ENCODE data around the gene SPATA13.
A peak's percentile ranks its signal among the peaks of the same experiment; 100 is the strongest.
"Not testable (repeated sequence)": the region's sequence is repeated elsewhere in the genome, so short reads cannot be mapped to it uniquely, and the experiment has no call there.

The SPATA13 gene

DNA sequence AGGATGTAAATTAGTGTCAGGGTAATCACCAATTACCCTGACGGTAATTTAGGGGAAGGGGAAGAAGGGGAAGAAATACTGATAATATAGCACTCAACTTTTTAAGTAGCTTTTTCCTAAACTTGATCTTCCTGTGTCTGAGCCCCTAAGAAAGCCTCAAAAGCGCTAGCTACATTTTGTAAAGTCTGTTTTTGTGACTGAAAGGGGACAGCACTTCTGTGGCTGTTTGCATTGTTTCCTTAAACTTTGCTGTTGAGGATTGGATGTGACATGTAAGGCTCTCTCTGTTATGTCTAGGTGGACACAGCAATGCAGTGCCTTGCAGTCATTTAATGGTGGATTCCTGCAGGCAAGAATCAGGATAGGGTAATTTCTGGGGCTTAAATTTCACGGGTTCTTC lies 42.8 kb downstream of the SPATA13 start:
- DNase-seq = no peak

DNA sequence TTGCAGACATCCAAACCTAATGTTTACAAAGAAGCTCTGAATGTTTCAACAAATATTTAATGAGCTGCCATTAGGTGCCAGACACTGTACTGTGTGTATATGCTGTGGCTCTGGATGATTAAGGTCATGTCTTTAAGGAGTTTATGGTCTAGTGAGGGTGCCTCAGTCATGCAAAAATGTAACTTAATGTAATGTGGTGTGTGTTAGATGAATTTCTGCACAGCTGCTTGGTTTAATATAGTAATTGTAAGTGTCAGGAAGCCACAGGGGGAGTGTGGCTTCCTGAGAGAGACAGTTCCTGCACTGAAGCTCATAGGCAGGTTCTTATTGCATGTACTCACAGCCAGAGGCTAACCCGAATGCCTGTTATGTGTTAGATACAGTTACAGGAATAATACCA lies 43.3 kb downstream of the SPATA13 start:
- no peak for DNase-seq

DNA sequence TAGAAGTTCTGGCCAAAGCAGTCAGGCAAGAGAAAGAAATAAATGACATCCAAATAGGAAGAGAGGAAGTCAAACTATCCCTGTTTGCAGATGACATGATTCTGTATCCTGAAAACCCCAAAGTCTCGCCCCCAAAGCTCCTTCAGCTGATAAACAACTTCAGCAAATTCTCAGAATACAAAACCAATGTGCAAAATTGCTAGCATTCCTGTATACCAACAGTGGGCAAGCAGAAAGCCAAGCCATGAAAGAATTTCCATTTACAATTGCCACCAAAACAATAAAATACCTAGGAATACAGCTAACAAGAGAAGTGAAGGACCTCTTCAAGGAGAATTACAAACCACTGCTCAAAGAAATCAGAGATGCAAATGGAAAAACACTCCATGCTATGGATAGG lies 44.6 kb downstream of the SPATA13 start:
- not testable (repeated sequence) for DNase-seq

DNA sequence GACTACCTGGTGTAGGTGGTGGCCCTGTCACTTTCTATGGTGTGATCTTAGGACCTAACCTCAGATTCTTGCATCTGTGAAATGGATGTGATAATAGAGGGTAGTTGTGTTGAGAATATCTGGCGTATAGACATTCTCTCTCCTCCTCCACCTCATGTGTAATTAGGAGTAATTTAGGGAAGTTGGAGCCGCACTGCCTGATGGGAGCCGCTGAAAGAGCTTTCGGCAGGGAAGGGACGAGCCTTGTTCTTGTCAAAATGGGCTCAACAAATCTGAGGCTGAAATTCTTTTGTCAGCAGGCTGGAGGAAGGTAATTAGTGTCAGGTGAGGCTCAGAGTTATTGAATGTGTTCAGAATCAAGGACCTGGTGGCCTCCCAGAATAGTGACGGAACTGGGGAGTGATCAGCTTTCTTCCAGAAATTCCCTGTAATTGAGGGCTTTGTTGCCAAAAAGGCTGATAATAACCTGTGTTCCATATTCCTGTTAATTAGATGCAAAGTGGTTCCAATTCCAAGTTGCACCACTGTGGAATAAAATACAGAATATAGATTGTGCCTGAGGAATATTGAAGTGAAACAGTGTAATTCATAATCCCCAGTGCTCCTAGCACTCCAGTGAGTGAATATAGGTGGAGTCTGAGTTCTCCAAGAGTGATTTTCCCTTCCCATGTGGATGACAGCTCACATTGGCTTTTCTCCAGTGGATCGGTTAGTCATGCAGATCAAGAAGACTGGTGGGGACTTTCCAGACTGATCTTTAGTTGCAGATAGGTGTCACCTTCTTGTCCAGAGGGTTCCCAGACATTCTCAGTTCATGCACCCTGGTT lies 47.5 kb downstream of the SPATA13 start:
- no peak for DNase-seq

DNA sequence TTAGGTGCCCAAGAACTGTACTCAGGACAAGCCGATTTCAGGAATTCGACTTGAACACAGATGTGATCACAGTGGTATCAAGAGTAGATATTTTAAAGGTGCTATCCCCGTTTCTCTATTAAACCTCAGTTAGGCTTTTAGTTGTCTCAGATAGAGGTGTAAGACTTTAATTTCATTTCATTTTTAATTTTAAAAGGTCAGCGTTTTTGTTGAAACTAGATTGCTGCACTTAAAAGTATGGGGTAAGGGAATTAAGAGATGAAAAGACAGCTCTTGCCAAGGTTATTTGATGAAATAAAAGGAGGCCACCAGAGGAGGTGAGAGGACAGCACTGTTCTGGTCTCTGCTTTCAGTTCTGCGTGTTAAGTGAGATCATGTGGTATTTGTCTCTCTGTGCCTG lies 48.6 kb downstream of the SPATA13 start:
- no peak for DNase-seq

DNA sequence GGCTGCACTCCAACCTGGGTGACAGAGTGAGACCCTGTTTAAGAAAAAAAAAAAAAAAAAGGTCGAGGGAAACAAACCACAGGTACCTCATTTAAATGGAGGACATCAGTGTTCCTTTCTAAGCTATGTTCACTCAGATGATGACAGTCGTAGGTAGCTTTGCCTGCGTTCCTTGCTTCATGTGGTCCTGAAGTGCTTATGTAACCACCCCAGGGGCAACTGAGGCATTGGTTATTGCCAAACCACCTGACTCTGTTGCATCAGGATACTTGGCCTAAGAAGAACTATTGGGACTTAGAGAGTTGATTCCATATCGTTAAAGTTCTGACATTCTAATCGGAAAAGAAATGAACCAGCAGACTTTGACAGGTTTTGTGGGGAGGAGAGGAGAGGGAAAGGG lies 51.7 kb downstream of the SPATA13 start:
- no peak for DNase-seq

DNA sequence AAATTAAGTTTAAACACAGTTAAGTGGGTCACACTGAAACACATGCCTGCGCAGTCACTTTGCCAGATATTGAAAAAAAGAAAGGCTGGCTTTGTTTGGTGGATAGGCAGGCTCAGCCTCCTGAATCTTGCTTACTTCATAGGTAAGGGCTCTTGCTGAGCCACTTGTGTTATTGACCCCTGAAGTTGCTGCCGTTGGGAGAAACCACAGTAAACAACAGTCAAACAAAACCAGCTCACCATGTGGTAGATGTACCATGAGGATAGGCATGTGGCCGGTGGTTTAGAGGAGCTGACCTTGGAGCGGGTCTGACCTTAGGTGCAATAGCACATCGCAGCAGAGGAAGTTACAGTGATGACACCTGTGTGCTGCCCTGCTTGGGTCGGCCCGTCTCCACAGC lies 52.2 kb downstream of the SPATA13 start:
- no peak for DNase-seq

DNA sequence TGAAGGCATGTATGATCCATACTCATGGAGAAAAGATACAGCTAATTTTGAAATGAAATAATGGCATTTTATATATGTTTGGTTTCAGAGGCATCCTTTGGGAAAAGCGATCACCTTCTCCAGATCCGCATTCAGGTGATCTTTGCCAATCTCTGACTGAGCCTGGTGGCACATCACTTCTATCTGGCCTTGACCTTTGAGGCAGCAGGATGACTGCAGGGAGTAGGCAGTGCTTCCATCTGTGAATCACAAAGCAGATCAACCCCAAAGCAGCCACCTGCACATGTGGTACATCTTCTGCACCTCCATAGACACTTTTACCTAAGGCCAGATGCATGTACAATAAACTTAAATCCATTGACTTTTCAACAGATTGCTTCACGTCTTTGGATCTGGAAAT lies 53.4 kb downstream of the SPATA13 start:
- DNase-seq = no peak

DNA sequence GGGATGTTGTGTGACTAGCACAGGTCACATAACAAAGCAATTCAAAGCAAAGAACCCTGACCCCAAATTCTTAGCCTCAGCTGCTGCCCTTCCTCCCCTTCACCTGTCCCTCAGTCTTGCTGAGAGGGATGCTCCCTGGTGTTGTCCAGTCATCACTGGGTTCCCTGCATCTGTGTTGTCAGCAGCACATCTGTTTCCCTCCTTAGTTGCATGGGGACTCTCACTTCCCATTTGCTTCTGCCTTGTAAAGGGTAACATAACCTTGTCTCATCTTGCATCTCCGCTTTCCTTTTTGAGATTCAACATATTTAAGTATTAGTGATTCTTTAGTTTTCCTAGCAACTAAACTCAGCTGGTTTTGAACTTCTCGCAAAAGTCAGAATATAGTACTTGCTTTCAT lies 54.0 kb downstream of the SPATA13 start:
- DNase-seq = no peak

DNA sequence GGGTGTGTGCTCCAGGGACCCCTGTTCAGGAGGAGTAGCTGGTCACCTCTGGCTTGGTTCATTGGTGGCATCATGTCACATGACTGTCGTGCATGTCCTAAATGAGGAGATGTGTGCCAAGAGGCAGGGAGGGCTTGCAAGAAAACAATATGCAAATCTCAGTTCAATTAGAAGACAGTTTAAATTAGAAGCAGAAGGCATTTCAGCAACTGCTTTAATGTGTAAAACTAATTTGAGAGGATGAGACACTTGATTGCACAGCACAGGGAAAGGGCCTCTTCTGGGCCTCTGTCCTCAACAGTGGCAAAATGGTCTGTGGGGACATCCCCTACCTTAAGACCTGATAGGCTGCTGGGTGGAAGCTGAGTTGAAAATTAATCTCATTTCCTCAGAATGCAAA lies 54.6 kb downstream of the SPATA13 start:
- DNase-seq = no peak

DNA sequence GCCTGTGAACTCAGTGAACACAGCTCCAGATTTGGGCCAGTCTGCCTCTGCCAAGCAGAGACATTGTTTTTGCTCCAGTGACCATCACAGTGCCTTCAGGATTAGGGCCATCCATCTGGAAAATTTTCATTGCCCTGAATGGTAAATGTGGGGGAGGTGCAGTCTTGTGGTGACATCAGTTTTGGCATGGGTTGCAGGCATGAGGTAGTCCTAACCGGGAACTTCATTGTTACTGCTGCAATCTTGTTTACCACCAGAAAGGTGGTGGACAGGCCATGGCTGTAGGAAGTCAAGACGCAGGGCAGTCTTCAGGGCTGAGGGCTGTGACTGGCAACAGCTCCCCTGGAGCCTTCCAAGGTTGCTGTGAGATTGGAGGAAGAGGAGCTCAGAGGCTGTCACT lies 55.2 kb downstream of the SPATA13 start:
- no peak for DNase-seq

DNA sequence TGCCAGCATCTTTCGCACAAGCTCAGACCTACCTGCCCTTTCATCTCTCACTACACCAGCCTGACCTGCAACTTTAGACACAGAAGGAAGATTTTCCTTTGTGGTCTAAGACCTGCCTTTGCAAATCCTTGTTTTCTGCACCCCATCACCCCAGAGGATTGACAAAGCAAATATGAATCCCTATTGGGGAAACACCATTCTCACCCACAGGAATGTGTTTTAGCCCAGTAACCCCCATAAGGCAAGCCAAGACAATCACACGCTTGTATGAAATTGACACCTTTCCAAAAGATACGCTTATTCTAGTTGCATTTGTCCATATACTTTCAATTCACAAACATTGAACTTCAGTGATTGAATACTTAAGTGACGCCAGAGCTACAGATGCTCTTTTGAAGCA lies 55.7 kb downstream of the SPATA13 start:
- no peak for DNase-seq

DNA sequence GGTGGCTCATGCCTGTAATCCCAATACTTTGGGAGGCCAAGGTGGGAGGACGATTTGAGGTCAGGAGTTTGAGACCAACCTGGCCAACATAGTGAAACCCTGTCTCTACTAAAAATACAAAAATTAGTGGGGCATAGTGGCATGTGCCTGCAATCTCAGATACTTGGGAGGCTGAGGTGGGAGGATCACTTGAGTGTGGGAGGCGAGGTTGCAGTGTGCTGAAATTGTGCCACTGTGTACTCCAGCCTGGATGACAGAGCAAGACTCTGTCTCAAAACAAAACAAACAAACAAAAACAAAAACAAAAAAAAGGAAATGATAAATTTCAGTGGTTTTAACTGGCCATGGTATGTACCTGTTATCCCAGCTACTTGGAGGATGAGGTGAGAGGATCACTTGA lies 56.3 kb downstream of the SPATA13 start:
- DNase-seq = not testable (repeated sequence)

DNA sequence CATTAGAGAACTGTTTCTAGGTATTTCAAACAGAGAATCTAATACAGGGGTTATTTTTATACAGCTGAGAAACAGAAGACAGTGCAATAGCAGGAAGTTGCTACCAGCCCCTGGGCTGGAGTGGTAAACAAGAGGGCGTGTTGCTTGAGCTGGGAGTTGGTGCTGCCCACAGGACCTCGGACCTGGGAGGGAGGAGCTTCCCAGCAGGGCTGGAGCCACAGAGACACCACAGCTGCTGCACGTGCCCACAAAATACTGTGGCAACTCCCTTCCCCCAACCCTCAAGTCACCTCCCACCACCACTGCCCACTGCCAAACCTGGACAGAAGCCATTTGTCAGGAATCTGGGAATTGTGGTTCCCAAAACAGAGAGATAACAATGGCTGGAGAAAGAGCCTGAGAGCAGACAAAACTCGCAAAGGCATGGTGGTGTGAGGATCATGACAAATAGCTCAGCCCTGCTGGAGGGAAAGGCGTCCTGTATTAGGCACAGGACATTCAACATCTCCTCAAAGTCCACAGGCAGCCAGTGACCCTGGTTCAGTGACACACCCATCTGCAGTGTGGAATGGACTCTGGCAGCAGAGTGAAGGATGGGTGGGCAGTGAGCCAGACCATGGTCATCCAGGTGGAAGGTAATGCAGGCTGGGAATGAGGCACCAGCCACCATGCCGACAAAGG lies 57.2 kb downstream of the SPATA13 start:
- peak; percentile 25 for DNase-seq

DNA sequence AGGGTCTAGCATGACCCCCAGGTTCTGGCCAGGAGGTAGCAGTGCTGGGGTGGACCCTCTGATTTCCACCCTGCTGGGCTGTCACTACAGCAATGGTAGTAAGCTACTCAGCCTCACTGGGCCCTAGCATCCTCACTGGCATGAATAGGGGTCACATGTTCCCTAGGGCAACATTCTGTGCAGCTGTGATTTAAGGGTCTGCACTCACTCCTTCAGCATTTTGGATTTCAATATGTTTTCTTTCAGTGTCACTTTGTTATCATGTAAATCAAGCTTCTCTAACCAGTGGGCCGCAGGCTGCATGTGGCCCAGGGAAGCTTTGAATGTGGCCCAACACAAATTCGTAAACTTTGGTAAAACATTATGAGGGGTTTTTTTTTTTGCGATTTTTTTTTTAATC lies 57.8 kb downstream of the SPATA13 start:
- no peak for DNase-seq

DNA sequence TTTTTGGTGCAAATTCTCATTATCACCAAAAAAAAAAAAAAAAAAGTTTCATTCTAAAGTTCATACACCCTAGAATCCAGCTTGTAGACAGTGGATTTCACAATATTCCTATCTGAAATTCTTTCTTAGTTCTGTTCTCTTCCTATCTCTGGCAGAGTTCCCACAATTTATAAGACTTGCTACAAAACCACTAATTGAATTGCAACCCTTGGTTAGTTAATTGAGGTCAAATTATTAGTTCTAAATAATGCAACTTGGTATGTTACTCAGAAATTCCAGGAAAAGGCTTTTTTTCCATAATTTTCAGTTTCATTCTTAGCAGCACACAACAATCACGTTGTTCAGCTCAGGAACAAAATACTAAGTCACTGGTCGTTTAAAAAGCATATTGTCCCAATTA lies 58.5 kb downstream of the SPATA13 start:
- DNase-seq = peak; percentile 15

DNA sequence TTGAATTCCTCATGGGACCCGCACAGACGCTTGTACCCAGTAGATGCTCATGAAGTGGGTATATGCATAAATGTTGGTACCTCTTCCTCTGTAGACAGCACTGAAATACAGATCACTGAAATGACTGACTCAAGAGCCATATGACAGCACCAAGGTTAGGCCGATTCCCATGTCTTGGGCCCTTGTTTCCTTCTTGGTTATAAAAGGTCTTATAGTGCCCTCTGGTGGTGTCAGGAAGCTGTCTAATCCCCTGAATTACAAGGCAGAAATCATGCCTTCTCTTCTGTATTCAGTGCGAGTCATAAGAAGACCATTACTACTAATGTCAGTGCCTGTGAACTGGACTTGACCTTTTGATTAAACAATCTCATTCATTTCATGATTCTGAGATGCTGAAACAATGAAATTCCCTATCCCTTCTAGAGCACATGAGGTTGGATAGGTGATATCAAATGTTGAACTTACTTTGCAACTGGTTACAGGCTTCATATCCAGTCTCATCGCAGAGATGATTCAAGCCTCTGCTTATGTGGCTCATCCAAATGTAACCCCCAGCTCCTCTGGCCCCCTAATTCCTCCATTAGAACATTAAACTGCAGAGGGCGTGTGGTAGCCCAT lies 59.7 kb downstream of the SPATA13 start:
- peak; percentile 92 for DNase-seq

DNA sequence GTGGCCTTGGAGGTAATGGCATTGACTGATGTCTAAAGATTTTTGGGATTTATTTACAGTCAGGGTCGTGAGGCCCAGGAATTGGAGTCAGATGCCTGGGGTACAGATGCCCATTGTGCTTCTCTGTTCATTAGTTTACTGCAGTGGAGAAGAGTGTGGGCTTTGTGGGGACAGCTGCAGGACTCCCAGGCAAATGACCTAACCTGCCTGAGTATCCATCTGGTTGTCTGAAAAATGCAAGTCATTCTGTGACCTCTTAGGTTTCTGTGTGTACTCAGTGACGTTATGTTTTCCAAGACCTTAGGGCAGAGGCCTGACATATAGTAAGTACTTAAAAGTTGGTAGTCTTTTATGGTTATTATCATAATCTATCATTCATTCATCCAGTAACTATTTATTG lies 60.5 kb downstream of the SPATA13 start:
- no peak for DNase-seq

DNA sequence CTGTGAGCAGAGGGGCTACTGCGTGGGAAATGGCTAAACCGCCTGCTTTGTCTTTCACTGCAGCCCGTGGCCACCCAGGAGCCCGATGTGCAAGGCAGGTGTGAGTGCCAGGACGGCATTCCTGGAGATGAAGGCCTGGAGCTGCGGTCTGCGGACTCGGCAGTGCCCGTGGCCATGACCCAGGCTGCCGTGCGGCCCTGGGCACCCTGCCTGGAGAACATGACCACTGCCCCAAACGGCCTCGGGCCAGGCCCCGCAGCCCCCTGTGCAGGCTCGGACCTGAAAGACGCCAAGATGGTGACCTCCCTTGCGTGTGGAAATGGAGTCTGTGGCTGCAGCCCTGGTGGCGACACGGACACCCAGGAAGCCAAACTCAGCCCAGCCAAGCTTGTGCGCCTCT lies 62.2 kb downstream of the SPATA13 start:
- DNase-seq = no peak

DNA sequence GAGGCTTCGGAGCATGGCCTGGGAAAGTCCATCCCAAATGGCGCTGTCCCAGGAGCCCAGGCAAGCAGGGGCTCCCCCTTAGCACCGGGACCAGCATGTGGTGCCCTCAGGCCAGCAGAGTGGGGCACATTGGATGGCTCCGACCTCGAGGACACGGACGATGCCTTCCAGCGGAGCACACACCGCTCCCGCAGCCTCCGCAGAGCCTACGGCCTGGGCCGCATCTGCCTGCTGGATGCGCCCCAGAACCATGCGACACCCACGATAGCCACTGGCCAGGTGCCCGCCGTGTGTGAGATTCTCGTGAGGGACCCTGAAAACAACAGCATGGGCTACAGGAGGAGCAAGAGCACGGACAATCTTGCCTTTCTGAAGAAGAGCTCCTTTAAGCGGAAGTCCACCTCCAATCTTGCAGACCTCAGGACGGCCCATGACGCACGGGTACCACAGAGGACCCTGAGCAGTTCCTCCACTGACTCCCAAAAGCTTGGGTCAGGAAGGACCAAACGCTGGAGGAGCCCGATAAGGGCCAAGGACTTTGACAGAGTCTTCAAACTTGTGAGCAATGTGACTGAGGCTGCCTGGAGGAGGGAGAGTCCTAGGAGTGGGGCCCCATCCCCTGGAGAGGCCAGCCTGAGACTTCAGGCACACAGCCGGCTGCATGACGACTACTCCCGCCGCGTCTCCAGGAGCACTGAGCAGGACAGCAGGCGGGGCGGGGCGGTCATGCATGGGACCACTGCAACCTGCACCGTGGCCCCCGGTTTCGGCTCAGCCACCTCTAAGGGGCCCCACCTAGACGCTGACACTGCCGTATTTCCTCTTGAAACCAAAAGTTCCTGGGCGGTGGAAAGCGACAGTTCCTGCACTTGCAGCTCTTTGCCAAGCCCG lies 63.1 kb downstream of the SPATA13 start:
- DNase-seq = peak; percentile 18

DNA sequence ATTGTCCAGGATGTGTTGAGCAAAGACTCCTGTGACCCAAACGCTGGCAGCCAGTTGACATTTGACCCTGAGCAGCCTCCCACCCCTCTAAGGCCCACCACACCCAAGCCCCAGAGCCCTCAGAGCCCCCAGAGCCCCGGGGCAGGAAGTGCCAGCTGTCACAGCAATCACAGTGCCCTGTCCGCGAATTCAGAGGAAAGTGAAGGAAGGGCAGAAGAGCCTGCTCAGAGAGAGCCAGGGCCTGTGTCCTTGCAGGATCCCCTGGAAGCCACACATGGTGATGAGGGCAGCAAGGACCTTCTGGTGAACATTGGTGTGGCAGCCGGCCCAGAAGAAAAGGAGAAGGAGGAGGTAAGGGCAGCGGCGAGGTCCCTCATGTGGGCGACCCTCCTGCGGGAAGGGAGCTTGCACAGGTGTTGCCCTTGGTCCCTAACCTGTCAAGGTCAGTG lies 63.7 kb downstream of the SPATA13 start:
- no peak for DNase-seq

DNA sequence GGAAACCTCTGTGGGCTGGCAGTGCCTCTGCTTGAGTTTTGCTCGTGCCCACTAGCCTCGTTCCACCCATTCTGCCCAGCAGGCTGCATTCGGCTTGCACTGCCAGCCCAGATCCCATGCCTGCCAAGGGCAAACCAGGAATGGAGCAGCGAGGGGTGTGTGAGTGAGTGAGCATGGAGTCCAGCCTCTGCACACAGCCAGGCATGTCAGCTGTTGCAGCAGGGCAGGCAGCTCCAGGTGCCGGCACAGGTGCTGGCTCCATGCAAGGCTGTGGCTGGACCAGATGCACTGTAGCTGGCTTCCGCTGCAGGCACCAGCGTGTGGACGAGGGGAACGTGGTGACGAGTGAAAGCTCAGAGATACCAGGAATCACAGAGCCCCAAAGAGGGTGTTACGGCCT lies 64.5 kb downstream of the SPATA13 start:
- no peak for DNase-seq

DNA sequence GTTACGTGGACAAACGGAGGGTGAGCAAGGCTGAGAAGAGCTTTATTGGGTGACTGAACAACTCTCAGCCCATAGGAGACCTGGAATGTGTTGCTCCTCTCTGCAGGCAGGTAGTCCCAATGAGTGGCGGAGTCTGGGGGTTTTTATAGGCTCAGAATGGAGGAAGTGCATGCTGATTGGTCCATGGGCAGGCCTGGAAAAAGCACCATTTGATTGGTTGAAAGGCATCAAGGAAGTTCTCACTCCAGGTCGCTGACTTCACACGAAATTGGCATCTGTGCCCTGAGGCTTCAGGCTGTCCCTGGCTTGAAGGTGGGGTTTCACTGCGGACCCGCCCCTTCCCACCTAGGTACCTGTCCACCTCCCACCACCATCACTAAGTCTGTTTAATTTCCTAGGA lies 65.4 kb downstream of the SPATA13 start:
- no peak for DNase-seq
